A673 (cell line): ENCODE data around the gene CGREF1.

Source experiments
- CTCF ChIP-seq: fragments of 300-800, 200-600 bp; sonication (generic); conservative IDR thresholded peaks from 2 replicates; pipeline ENCODE4 v1.5.1; 2017; ENCODE audit warnings: low read depth, mild to moderate bottlenecking, antibody characterized with exemption, low read length, moderate library complexity, mixed read lengths
- EZH2 ChIP-seq: fragments of 200-600 bp; sonication (generic); IDR thresholded peaks from 2 replicates; pipeline ENCODE4 v1.6.1; 2017; ENCODE audit warnings: borderline replicate concordance, low read depth, mild to moderate bottlenecking, mixed read lengths, antibody characterized with exemption, low read length; ENCODE audit not compliant: poor library complexity, severe bottlenecking

DNA sequence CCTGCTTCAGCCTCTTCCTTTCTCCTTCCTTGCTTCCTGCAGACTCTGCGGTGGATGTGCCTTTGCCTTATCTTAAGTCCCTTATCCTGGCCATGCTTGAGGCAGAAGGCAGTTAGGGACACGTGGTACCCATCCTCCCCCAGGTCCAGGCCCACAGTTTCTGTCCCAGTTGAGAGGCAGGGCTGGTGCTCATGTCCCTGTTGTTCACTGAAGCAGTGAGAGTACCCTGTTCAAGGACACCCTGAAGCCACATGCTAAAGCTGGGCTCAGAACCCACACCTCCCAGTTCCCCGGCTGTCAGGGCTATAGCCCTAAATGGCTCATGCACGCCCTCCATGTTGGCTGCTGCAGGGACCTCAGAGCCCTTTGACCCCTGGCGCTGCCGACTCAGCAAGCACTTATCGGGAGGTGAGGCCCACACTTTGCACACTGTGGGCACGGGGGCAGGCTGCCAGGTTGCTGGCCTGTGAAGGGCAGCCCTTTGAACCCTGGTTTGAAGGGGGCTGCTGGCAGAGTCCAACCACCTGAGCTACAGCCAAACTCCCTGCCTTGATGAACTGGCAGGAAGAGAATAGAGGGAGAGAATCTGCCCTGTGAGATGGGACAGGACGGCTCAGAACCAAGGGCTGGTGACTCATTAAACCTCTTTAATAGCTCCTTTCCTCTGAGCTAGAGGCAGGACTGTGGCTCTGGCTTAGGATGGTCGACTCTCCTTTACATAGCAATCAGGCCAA is 26.1 kb downstream of the CGREF1 start:
- TF ChIP-seq CTCF (no peak), EZH2 (no peak)
